GM21423 (cell line): ENCODE results near the gene MAGI2.
A peak's percentile ranks its signal among the peaks of the same experiment; 100 is the strongest.

Source experiments
- ATAC-seq: cut with Tn5 transposase; IDR thresholded peaks from one replicate; pipeline ENCODE4 v1.9.1; 2021; ENCODE audit warnings: mild to moderate bottlenecking, moderate library complexity; ENCODE audit not compliant: unreplicated experiment

Gene MAGI2

GRCh38 chr7:78080241-78080640, 1373.2 kb downstream of the MAGI2 start:
- no peak for ATAC-seq

- no peak for ATAC-seq
Measured at GRCh38 chr7:78074713-78075112, 1378.8 kb downstream of the MAGI2 start.

DNA sequence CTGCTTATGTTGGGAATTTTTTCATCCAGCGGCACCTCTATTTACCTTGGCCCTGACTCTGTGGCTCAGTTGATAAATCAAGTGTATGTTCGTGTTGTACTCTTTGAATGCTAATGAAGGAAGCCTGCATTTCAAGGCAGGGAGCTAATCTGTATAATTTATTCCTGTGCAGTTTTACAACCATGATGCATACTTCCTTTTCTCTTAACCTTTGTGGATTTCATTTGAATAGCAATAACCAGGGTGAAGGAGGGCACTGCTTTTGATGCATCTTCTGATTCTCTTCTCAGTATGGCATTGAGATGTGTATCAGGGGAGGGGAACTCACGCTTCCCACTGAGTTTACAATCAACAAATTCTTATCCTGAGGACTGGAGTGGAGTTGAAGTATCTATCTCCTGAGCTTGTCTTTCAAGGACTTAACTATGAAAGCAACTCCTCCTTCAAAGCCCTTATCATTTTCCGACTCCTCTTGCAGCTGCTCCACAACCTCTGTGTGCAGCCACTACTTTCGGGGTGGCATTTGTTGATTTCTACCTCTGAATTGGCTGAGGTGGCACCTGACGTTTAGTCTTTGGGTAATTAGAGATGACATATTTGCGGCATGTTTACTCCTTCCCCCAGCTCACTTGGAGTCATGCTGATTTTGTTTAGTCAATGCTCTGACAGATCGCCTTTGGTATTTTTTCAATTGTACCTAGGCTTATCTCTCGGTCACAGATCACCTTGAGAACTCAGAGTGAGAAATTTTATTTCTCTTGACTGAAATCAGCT, 1379.7 kb downstream of the MAGI2 start:
- no peak for ATAC-seq

- no peak for ATAC-seq
Measured at GRCh38 chr7:78072201-78072590, 1381.3 kb downstream of the MAGI2 start.

GRCh38 chr7:78071491-78072200, 1381.8 kb downstream of the MAGI2 start:
- no peak for ATAC-seq

DNA sequence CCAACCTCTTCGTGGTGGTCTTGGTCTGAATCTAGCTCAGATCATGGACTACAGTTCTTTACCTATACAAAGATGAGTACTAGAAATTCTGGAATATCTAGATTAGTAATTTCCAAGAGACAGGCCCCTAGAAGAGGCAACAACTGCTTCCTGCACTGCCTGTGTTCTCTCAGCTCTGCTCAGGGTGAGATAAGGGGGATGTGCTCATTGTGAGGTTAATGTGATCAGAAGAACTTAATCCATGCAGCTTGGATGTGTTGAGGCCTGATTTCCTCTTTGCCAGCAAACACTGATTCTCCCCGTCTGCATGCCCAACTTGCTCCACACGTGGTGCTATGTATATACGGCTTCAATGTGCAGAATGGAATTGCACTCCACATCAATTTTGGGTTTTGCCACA, 1386.9 kb downstream of the MAGI2 start:
- ATAC-seq, result no peak

GRCh38 chr7:78063758-78064157, 1389.7 kb downstream of the MAGI2 start:
- ATAC-seq, result no peak

DNA sequence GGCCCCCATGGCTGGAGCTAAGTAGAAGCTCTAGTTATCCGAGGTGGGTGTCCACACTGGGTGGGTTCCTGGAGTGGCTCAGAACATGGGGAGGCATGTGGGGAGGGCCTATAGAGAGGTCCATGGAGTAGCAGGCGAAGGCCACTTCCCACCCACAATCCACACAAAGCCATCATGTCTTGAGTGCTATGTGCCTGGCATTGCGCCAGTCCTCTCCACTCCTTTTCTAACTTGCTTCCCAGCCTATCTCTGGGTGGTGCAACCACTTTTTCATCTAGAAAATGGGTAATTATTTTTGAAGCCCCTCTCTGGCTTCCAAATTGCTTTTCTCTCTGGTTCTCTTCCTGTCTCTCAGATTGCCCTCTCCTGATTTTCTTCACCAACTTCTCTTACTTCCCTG, 1391.3 kb downstream of the MAGI2 start:
- ATAC-seq, result no peak

- no peak for ATAC-seq
Measured at GRCh38 chr7:78057571-78057970, 1395.9 kb downstream of the MAGI2 start.

DNA sequence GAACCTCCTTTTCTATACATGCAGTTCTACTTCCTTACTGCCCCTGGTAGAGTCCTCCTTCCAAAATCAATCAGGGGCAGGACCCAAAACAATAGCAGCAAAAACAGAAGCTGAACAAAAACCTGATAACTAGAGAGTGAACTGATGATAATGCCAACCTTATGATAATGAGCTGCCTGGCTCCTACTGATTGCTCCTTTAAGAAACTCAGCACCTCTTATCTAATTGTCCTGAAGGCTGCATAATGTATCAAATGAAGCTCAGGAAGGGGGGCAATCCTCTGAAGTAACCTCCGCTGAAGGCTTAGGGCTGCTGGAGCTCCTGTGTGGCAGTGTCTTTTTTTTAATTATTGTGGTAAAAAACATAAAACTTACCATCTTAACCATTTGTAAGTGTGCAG, 1397.9 kb downstream of the MAGI2 start:
- ATAC-seq, result no peak

DNA sequence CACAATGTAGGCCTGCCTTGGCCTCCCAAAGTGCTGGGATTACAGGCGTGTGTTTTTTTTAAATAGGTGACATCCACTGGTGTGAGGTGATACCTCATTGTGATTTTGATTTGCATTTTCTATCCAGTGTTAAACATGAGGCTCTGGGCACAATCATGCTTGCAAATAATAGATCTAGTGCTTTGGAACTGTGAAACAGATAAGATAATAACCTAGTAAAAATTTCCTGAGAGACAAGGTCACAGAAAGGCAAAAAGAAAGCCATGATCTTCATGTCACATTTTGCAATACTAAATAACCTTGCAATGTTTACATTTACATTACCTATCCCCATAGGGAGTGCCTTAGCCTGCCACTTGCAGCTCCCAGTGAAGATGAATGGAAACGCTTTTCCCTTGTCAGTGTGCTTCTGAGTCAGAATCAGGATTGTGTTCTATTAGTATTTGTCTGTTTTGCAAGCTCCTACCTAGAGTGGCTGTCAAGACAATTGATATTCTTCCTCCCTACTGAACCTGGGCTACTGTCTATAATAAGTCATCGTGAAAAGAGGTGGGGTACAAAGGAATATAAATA, 1398.4 kb downstream of the MAGI2 start:
- no peak for ATAC-seq

DNA sequence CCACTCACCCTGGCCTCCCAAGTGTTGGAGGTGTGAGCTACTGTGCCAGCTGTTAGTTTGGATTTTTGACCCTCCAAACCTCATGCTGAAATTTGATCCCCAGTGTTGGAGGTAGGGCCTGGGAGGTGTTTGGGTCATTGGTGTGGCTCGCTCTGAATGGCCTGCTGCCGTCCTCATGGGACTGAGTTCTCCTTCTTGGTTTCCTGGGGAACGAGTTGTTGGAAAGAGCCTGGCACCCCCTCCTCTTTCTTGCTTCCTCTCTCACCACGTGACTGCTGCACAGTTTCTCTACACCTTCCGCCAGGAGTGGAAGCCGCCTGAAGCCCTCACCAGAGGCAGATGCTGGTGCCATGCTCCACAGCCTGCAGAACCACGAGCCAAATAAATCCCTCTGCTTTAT, 1401.4 kb downstream of the MAGI2 start:
- ATAC-seq, result no peak

GRCh38 chr7:78047800-78048199, 1405.7 kb downstream of the MAGI2 start:
- no peak for ATAC-seq

DNA sequence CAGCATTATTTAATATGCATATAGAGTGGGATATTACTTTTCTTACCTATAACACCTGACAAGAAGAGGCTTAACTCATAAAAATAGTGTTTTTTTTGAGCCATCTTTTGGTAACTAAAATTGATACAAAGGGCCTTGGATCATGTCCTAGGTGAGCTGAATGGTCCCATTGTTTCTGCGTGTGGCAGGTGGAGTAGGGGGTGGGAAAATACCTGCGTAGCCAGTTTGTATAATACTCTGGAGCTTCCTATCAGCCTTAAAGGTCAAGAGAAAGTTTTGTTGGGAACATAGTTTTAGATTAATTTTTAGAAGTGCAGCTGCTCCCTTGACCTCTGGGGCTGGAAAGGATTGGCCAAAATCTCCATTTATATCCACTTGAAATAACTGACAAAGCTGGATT, 1410.3 kb downstream of the MAGI2 start:
- no peak for ATAC-seq

GRCh38 chr7:78041423-78041822, 1412.0 kb downstream of the MAGI2 start:
- no peak for ATAC-seq

GRCh38 chr7:78039790-78040776, 1413.4 kb downstream of the MAGI2 start:
- ATAC-seq, result peak; percentile 71

- ATAC-seq, result no peak
Measured at GRCh38 chr7:78038465-78039080, 1414.9 kb downstream of the MAGI2 start.

DNA sequence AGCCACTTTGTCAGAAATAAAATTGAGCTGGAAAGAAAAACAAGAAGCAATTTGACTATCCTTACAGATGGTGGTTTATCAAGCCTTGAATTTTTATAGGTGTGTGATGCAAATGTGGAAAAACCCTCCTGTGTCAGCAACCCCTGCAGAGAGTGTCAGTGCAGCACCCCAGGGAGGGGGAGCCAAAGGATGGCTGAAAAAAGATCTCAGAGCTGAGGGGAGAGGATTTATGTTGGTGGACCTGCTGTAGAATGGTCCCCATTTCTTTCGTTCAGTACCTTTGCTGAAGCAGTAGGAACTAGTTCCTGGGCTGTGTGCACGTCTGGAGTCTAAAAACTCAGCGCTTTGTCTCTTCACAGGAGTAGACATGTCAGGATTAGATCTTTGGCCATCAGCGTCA, 1415.9 kb downstream of the MAGI2 start:
- no peak for ATAC-seq

DNA sequence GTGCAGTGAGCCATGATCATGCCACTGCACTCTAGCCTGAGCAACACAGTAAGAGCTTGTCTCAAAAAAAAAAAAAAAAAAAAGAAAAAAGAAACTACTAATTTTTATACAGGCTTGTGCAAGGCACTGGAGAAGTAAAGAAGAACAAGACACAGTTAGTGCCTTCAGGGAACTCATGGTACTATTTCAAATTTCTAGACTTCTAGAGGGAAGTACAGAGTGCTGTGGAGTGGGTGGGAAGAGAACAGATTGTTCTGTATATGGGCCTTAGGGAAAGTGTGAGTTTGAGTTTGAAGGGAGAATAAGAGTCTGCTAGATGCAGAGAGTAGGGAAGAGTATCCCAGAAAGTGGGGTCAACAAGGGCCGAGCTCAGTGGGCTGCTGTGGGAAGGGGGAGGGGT, 1420.1 kb downstream of the MAGI2 start:
- ATAC-seq, result no peak

- ATAC-seq, result no peak
Measured at GRCh38 chr7:78026492-78026891, 1427.0 kb downstream of the MAGI2 start.

DNA sequence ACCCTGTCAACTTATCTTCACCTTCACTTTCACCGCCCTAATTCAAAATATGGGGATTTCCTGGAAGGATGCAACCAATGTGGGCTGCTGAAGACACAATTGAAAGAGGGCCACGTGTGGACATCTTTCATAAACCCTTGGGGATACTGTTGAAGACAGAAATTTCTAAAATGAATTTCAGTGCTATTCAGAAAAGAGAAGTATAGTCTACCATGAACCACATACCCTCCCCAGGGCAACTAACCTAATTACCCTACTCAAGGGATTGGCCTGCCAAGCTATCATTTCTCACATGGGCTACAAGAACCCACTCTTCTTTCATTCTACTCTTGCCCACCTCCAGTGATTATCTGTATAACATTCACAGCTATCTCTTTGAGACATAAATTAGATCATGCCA, 1428.9 kb downstream of the MAGI2 start:
- no peak for ATAC-seq
